GM23338 (cell line): ENCODE measurements around the gene GALNT3. TPM values are rescaled to one million over a fixed set of nuclear protein-coding genes. Genes with fewer than 3 reads are reported as not detected.

ENCODE experiments used
- CREB1 ChIP-seq: fragments of 250-450 bp; sonication (Bioruptor Pico); IDR thresholded peaks from 2 replicates; pipeline ENCODE4 v1.5.0; 2020; ENCODE audit warnings: low read depth, mild to moderate bottlenecking, moderate library complexity
- ETS1 ChIP-seq: IDR thresholded peaks from 2 replicates; pipeline ENCODE4 v1.6.1; 2016; ENCODE audit warnings: antibody characterized with exemption
- EZH2 ChIP-seq: fragments of 200-600 bp; sonication (generic); IDR thresholded peaks from one replicate; pipeline ENCODE4 v1.8.0; 2017; ENCODE audit warnings: antibody characterized with exemption, mild to moderate bottlenecking, low read depth; ENCODE audit not compliant: unreplicated experiment
- EZH2phosphoT487 ChIP-seq: fragments of 200-600 bp; sonication (generic); IDR thresholded peaks from one replicate; pipeline ENCODE4 v1.8.1; 2018; ENCODE audit warnings: antibody characterized with exemption; ENCODE audit not compliant: unreplicated experiment
- JUNB ChIP-seq: IDR thresholded peaks from one replicate; pipeline ENCODE4 v1.6.1; 2016; ENCODE audit warnings: antibody characterized with exemption; ENCODE audit not compliant: unreplicated experiment
- POLR2AphosphoS5 ChIP-seq: IDR thresholded peaks from 2 replicates; pipeline ENCODE4 v1.6.1; 2016; ENCODE audit warnings: antibody characterized with exemption, low read depth
- STAT1 ChIP-seq: IDR thresholded peaks from one replicate; pipeline ENCODE4 v1.6.1; 2016; ENCODE audit warnings: antibody characterized with exemption; ENCODE audit not compliant: unreplicated experiment
- ZNF114 ChIP-seq: fragments of 250-450 bp; sonication (Bioruptor Pico); IDR thresholded peaks from 2 replicates; pipeline ENCODE4 v1.5.0; 2020; ENCODE audit warnings: mild to moderate bottlenecking, moderate library complexity
- ZNF331 ChIP-seq: fragments of 250-450 bp; sonication (Bioruptor Pico); IDR thresholded peaks from 2 replicates; pipeline ENCODE4 v1.5.0; 2020; ENCODE audit warnings: low read depth, mild to moderate bottlenecking, moderate library complexity
- polyA plus RNA-seq: library from polyadenylated mRNA; unstranded; fragments of >200 nt; fragmentation: Nextera tagmentation; extraction: Ambion mirVana; gene quantifications from 2 replicates; pipeline ENCODE4 v1.2.1, GENCODE V29; 2016
- total RNA-seq: library from RNA; depleted of rRNA; stranded (reverse); fragments of >200 nt; shearing (Covaris generic); gene quantifications from 2 replicates; pipeline ENCODE4 v1.2.3, GENCODE V29; 2014
- TF ChIP-seq, protein P1 (sequence below): fragments of 250-450 bp; sonication (Bioruptor Pico); IDR thresholded peaks from 2 replicates; pipeline ENCODE4 v1.5.0; 2020; ENCODE audit warnings: mild to moderate bottlenecking, moderate library complexity

The GALNT3 gene
- total and polyA plus RNA-seq, 2 experiments from 2014 or later = 16.8 to 17.1 TPM

DNA sequence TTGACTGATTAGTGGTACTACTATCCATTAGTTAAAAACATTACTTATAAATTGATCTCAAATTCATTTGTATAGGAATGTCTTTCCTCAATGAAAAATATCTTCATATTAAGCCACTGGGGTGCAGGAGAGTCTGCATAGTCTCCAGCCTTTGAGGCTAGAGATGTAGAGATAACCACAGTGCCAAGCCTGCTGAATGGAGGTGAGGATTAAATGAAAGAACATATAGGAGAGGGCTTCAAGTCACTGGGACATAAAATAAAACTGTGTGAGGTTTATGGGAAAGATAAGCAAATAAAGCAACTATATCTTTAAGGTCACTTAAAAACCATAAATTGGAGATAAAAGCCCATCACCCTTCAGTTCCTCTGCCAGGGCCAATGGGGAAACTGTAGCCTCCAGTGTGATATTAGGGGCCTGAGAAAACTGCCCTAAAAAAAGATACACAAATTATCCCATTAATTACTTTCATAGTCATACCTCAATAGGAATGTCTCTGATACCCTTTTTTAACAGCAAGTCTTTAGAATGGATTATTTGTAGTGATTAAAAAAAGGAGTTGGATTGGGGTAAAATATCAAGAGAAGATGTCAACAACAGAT is 27.6 kb downstream of the GALNT3 start (continued):
- TF ChIP-seq, protein P1, sequence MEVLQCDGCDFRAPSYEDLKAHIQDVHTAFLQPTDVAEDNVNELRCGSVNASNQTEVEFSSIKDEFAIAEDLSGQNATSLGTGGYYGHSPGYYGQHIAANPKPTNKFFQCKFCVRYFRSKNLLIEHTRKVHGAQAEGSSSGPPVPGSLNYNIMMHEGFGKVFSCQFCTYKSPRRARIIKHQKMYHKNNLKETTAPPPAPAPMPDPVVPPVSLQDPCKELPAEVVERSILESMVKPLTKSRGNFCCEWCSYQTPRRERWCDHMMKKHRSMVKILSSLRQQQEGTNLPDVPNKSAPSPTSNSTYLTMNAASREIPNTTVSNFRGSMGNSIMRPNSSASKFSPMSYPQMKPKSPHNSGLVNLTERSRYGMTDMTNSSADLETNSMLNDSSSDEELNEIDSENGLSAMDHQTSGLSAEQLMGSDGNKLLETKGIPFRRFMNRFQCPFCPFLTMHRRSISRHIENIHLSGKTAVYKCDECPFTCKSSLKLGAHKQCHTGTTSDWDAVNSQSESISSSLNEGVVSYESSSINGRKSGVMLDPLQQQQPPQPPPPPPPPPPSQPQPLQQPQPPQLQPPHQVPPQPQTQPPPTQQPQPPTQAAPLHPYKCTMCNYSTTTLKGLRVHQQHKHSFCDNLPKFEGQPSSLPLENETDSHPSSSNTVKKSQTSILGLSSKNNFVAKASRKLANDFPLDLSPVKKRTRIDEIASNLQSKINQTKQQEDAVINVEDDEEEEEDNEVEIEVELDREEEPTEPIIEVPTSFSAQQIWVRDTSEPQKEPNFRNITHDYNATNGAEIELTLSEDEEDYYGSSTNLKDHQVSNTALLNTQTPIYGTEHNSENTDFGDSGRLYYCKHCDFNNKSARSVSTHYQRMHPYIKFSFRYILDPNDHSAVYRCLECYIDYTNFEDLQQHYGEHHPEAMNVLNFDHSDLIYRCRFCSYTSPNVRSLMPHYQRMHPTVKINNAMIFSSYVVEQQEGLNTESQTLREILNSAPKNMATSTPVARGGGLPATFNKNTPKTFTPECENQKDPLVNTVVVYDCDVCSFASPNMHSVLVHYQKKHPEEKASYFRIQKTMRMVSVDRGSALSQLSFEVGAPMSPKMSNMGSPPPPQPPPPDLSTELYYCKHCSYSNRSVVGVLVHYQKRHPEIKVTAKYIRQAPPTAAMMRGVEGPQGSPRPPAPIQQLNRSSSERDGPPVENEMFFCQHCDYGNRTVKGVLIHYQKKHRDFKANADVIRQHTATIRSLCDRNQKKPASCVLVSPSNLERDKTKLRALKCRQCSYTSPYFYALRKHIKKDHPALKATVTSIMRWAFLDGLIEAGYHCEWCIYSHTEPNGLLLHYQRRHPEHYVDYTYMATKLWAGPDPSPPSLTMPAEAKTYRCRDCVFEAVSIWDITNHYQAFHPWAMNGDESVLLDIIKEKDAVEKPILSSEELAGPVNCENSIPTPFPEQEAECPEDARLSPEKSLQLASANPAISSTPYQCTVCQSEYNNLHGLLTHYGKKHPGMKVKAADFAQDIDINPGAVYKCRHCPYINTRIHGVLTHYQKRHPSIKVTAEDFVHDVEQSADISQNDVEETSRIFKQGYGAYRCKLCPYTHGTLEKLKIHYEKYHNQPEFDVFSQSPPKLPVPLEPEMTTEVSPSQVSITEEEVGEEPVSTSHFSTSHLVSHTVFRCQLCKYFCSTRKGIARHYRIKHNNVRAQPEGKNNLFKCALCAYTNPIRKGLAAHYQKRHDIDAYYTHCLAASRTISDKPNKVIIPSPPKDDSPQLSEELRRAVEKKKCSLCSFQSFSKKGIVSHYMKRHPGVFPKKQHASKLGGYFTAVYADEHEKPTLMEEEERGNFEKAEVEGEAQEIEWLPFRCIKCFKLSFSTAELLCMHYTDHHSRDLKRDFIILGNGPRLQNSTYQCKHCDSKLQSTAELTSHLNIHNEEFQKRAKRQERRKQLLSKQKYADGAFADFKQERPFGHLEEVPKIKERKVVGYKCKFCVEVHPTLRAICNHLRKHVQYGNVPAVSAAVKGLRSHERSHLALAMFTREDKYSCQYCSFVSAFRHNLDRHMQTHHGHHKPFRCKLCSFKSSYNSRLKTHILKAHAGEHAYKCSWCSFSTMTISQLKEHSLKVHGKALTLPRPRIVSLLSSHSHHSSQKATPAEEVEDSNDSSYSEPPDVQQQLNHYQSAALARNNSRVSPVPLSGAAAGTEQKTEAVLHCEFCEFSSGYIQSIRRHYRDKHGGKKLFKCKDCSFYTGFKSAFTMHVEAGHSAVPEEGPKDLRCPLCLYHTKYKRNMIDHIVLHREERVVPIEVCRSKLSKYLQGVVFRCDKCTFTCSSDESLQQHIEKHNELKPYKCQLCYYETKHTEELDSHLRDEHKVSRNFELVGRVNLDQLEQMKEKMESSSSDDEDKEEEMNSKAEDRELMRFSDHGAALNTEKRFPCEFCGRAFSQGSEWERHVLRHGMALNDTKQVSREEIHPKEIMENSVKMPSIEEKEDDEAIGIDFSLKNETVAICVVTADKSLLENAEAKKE (CRISPR knock-in tag) = no peak
- TF ChIP-seq ZNF114 (CRISPR knock-in tag) = no peak
- TF ChIP-seq EZH2phosphoT487 = no peak
- no peak for TF ChIP-seq ETS1
- TF ChIP-seq EZH2 = no peak
- TF ChIP-seq POLR2AphosphoS5 = no peak
- TF ChIP-seq STAT1 = no peak
- no peak for TF ChIP-seq JUNB
- TF ChIP-seq CREB1 (CRISPR knock-in tag) = no peak
- TF ChIP-seq ZNF331 (CRISPR knock-in tag) = no peak
